Astrocyte of the spinal cord (primary cell): ENCODE results near the gene RALGPS2.
"Not testable (repeated sequence)": the region's sequence is repeated elsewhere in the genome, so short reads cannot be mapped to it uniquely, and the experiment has no call there.

Source experiments
- DNase-seq: peaks from one replicate; pipeline ENCODE4 v3.0.0; 2011; ENCODE audit warnings: low read depth, low spot score
- H3K4me3 ChIP-seq: 2 replicates; pipeline ENCODE4 v1.5.1; 2011; ENCODE audit warnings: low read depth, mild to moderate bottlenecking, low read length, moderate library complexity
- CTCF ChIP-seq: IDR thresholded peaks from 2 replicates; pipeline ENCODE4 v1.5.1; 2012; ENCODE audit warnings: low read depth, mild to moderate bottlenecking, low read length, inconsistent platforms
- in situ Hi-C: cut with HindIII; loops from 2 replicates; pipeline ENCODE4 v1.10.0; 2017; ENCODE audit warnings: low sequenced_read_pairs

RALGPS2 gene

GRCh38 chr1:178946855-178947676 lies 222.0 kb downstream of the RALGPS2 start:
- in situ Hi-C loops = no loop called here
- DNase-seq = no peak
- H3K4me3 ChIP-seq = no peak overlapping the region
- no peak for TF ChIP-seq CTCF

- no peak for TF ChIP-seq CTCF
- DNase-seq = no peak
- in situ Hi-C loops = no loop called here
- no peak overlapping the region for H3K4me3 ChIP-seq
These were observed 222.6 kb downstream of the RALGPS2 start for GRCh38 chr1:178947677-178947981.

- no peak for TF ChIP-seq CTCF
- no peak for DNase-seq
- in situ Hi-C loops = no loop called here
- no peak overlapping the region for H3K4me3 ChIP-seq
These were observed 223.6 kb downstream of the RALGPS2 start for GRCh38 chr1:178948676-178949075.

GRCh38 chr1:178949866-178950265 lies 224.8 kb downstream of the RALGPS2 start:
- in situ Hi-C loops, DNase-seq, H3K4me3 ChIP-seq: not testable (repeated sequence)

GRCh38 chr1:178951600-178951999 lies 226.6 kb downstream of the RALGPS2 start:
- no peak for TF ChIP-seq CTCF
- DNase-seq = no peak
- no peak overlapping the region for H3K4me3 ChIP-seq
- in situ Hi-C loops = no loop called here

GRCh38 chr1:178953034-178953433 lies 228.0 kb downstream of the RALGPS2 start:
- in situ Hi-C loops = no loop called here
- no peak for DNase-seq
- H3K4me3 ChIP-seq = no peak overlapping the region
- TF ChIP-seq CTCF = no peak

- no peak for DNase-seq
- in situ Hi-C loops = no loop called here
- H3K4me3 ChIP-seq = no peak overlapping the region
- no peak for TF ChIP-seq CTCF
These were observed 228.7 kb downstream of the RALGPS2 start for GRCh38 chr1:178953538-178954324.
